Measurements from ENCODE around the gene EXT2. TPM values are rescaled to one million over a fixed set of nuclear protein-coding genes. Genes with fewer than 3 reads are reported as not detected.
A peak's percentile ranks its signal among the peaks of the same experiment; 100 is the strongest.

The EXT2 gene
- total and polyA plus RNA-seq, 8 donors: 14.4 to 36.3 (median 24.9) TPM

DNA sequence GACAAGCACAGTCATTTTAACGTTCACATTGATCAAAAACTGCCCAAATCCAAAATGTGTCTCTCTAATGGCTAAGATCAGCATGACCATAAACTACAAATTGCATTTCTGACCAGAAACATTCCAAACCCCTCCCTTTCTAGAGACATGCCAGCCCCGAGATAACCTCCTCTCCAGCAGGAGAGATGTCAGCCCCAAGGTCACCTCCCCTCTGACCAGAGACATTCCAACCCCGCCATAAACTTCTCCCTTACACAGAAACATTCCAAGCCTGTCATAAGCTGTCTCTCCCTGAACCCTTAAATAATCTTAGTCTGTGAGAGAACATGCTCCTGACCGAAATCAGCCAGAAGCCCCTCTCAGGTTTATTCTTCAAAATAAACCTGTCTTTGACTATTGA, 6.6 kb upstream of the EXT2 start:
- no peaks in the 10 kb centered on the region for H3K36me3 ChIP-seq
- 87 to 89% methylated on average over 4 of the region's 4 CpGs for WGBS, 2 donors
- DNase-seq: no peak
- TF ChIP-seq CTCF (IDR thresholded peaks at IDR 0.05): no peak
- no peak for ATAC-seq
- no peaks in the 10 kb centered on the region for H3K9me3 ChIP-seq
- H3K4me1 ChIP-seq: no peaks in the 10 kb centered on the region
- intact Hi-C loops (cut with DNase I): no loop called here
- no peak overlapping the region for H3K4me3 ChIP-seq
- no peaks in the 10 kb centered on the region for H3K27me3 ChIP-seq
- H3K27ac ChIP-seq: no peak overlapping the region
- FAIRE-seq: no peak

- 79 to 88% methylated on average over 1 of the region's 1 CpG for WGBS, 2 donors
Observed at GRCh38 chr11:44090539-44090938, 4.9 kb upstream of the EXT2 start.

GRCh38 chr11:44094260-44094868, 1.1 kb upstream of the EXT2 start:
- FAIRE-seq (no peak), ATAC-seq (peak; percentile 51 to 79 (median 63)), DNase-seq (peak in 4 of 6 donors; percentile 61 to 80 (median 67))
- H3K9me3 ChIP-seq: no peaks in the 10 kb centered on the region
- TF ChIP-seq CTCF (IDR thresholded peaks at IDR 0.05): peak; percentile 37 to 75 (median 66)
- intact Hi-C loops (cut with DNase I): loop anchor here in 1 of 3 donors (10.0 kb wide), 1 partner anchor 440 kb away; no protein-coding TSS in a partner anchor
- H3K27ac ChIP-seq: no peak overlapping the region
- H3K4me3 ChIP-seq: no peak overlapping the region
- 26 to 28% methylated on average over 11 of the region's 11 CpGs for WGBS, 2 donors
- peaks cover 5 to 11% (median 7%) of the 10 kb centered on the region in 3 donors for H3K4me1 ChIP-seq
- no peaks in the 10 kb centered on the region for H3K27me3 ChIP-seq
- H3K36me3 ChIP-seq: no peaks in the 10 kb centered on the region

More at GRCh38 chr11:44090539-44090938, 4.9 kb upstream of the EXT2 start:
- DNase-seq: no peak
- peaks cover 0 to 5% (median 4%) of the 10 kb centered on the region in 3 donors for H3K4me1 ChIP-seq
- intact Hi-C loops (cut with DNase I): loop anchor here in 1 of 3 donors (10.0 kb wide), 1 partner anchor 444 kb away; no protein-coding TSS in a partner anchor
- H3K27me3 ChIP-seq: no peaks in the 10 kb centered on the region
- no peak for ATAC-seq
- H3K9me3 ChIP-seq: no peaks in the 10 kb centered on the region
- H3K36me3 ChIP-seq: no peaks in the 10 kb centered on the region
- H3K4me3 ChIP-seq: no peak overlapping the region
- TF ChIP-seq CTCF (IDR thresholded peaks at IDR 0.05): no peak
- FAIRE-seq: no peak
- H3K27ac ChIP-seq: no peak overlapping the region

- DNase-seq (no peak), ATAC-seq (peak; percentile 3 to 6 (median 4)), FAIRE-seq (no peak)
- peaks cover 5 to 11% (median 7%) of the 10 kb centered on the region in 3 donors for H3K4me1 ChIP-seq
- H3K36me3 ChIP-seq: no peaks in the 10 kb centered on the region
- H3K4me3 ChIP-seq: peak overlapping the region; percentile 66 to 98 (median 90)
- 9 to 10% methylated on average over 18 of the region's 18 CpGs for WGBS, 2 donors
- H3K27ac ChIP-seq: no peak overlapping the region
- no peaks in the 10 kb centered on the region for H3K27me3 ChIP-seq
- TF ChIP-seq CTCF (IDR thresholded peaks at IDR 0.05): no peak
- H3K9me3 ChIP-seq: no peaks in the 10 kb centered on the region
- intact Hi-C loops (cut with DNase I): loop anchor here in 1 of 3 donors (10.0 kb wide), 1 partner anchor 438 kb away; no protein-coding TSS in a partner anchor
Observed at GRCh38 chr11:44096360-44097185, 1.1 kb downstream of the EXT2 start.

All from pancreas (tissue), 10 donors.